RWPE1 (cell line): ENCODE results near the gene ATP11A.

Source experiments
- CTCF ChIA-PET: fragments of 350-600 bp; sonication (Branson Sonifier 250); formaldehyde crosslinking; extraction: SDS; loops from one replicate; lab custom pipeline; 2021; lab: Yijun Ruan, JAX
- POLR2A ChIA-PET: fragments of 400-600 bp; formaldehyde crosslinking; extraction: SDS; loops from one replicate; lab custom pipeline; 2020; ENCODE audit warnings: antibody characterized with exemption; ENCODE audit not compliant: low non-redundant PET; lab: Yijun Ruan, JAX
- DNase-seq: peaks from one replicate; pipeline ENCODE4 v3.0.0; 2012; ENCODE audit warnings: low spot score
- H3K27ac ChIP-seq: fragments of 450-650 bp; 2 replicates; pipeline ENCODE4 v1.5.1; 2017
- CTCF ChIP-seq: fragments of 450-650 bp; conservative IDR thresholded peaks from 2 replicates; pipeline ENCODE4 v1.5.1; 2017; ENCODE audit warnings: low read depth, mild to moderate bottlenecking

ATP11A gene

GRCh38 chr13:112764028-112764427, 74.2 kb downstream of the ATP11A start:
- ChIA-PET CTCF (interaction anchor here (0.5 kb wide), 1 partner anchor 221 kb away, joined by 5 read pairs; no protein-coding TSS in a partner anchor), POLR2A (no interaction called here)

GRCh38 chr13:112764864-112765561, 75.2 kb downstream of the ATP11A start:
- ChIA-PET CTCF (no interaction called here), POLR2A (no interaction called here)
- DNase-seq: no peak
- H3K27ac ChIP-seq: no peak overlapping the region
- no peak for TF ChIP-seq CTCF

More at GRCh38 chr13:112764028-112764427, 74.2 kb downstream of the ATP11A start:
- TF ChIP-seq CTCF: no peak
- H3K27ac ChIP-seq: no peak overlapping the region
- DNase-seq: no peak

GRCh38 chr13:112765731-112766130, 75.9 kb downstream of the ATP11A start:
- ChIA-PET CTCF (no interaction called here), POLR2A (no interaction called here)
- no peak for DNase-seq
- no peak overlapping the region for H3K27ac ChIP-seq
- no peak for TF ChIP-seq CTCF

GRCh38 chr13:112766336-112766735, 76.5 kb downstream of the ATP11A start:
- no peak overlapping the region for H3K27ac ChIP-seq
- CTCF ChIA-PET: no interaction called here
- no peak for DNase-seq
- TF ChIP-seq CTCF: no peak
- POLR2A ChIA-PET: interaction anchor here (0.6 kb wide), 1 partner anchor 121 kb away, joined by 3 read pairs; no protein-coding TSS in a partner anchor

- ChIA-PET POLR2A (no interaction called here), CTCF (no interaction called here)
- no peak for TF ChIP-seq CTCF
- no peak for DNase-seq
- H3K27ac ChIP-seq: no peak overlapping the region
These were observed 78.0 kb downstream of the ATP11A start for GRCh38 chr13:112767506-112768471.

DNA sequence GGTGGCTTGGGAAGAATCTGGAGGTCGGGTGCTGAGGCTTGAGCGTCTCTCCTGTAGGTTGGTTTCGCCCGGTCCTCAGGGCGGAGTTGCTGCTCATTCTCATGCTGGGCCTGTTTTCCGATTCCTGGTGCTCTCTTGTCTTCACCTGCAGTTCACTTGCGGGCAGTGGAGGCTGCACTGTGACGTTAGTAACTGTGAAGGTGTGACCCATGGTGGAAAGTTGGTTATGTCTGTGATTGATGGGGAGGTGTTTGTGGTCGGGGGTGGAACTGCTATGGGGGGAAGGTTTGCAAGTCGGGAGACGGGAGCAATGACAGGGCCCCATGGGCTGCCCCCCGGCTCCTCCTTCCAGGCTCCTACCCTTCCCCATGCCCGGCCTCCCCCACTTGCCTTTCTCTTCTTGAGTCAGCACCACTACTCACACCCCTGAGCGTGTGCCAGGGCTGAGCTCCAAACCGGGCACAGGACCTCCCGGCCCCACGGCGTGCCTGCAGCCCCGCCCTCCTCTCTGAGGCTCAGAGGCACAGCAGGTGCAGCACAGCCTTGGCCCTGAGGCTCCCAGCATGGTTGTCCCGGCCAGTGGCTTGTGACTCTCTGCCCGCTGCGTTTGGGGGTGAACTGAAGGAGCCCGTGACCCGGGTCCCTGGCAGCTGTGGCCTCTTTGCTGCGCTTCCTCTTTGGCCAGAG, 79.1 kb downstream of the ATP11A start:
- TF ChIP-seq CTCF: no peak
- CTCF ChIA-PET: interaction anchor here (0.5 kb wide), 1 partner anchor 15 kb away, joined by 3 read pairs; no protein-coding TSS in a partner anchor
- POLR2A ChIA-PET: no interaction called here
- no peak overlapping the region for H3K27ac ChIP-seq
- DNase-seq: no peak
